Measurements from ENCODE around the gene MYDGF. TPM values are rescaled to one million over a fixed set of nuclear protein-coding genes. Genes with fewer than 3 reads are reported as not detected.
A peak's percentile ranks its signal among the peaks of the same experiment; 100 is the strongest.

The MYDGF gene
- total and polyA plus RNA-seq, 4 donors: 47.7 to 80.0 (median 70.6) TPM

DNA sequence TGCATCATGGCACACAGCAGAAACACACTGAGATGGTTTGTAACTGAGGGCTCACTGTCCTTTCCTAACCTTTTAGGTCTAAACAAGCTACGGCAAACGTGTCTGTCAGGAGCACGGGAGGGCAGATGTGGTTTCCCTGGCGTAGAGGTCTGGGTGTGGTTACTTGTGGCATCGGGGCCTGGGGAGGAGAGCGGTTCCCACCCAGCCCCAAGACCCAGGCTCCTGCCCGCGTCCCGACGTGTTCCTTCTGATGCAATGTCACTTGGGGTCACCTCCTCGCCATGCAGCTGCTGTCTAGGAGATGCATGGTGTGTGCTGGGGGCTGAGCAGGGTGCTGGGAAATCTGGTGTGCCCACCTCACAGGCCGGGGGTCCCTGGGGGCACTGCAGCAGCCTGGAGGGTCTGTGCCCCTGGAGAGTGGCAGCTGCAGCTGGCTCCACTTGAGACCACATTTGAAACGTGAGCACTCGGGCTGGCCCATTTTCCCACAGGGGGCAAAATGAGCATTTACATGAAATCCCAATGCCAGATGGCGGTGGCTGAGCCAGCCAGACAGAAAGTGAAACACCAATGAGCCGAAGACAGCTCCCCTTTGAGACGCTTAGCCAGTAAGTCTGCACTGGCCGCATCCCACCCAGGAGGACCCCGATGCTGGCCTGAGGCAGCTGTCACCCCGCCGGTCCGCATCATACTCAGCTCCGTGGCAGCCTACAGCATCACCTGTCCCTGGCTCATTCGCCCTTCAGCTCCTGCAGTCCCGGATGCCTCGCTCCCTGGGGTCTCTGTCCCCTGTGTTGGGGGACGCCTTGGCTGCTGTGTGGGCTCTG, 22.3 kb upstream of the MYDGF start:
- Histone ChIP-seq H3K36me3 (ENCODE audit: control insufficient read depth, insufficient read depth, low read length) (peaks cover 99% of the 10 kb centered on the region), H3K4me1 (ENCODE audit: control insufficient read depth, insufficient read depth, low read length) (peaks cover 26% of the 10 kb centered on the region), H3K4me3 (ENCODE audit: low read depth, low read length) (no peak overlapping the region), H3K9me3 (ENCODE audit: control insufficient read depth, insufficient read depth, low read length) (no peaks in the 10 kb centered on the region), H3K27me3 (ENCODE audit: control insufficient read depth, insufficient read depth, low read length) (no peaks in the 10 kb centered on the region), H3K27ac (ENCODE audit: low read depth, low read length) (no peak overlapping the region)
- WGBS (ENCODE audit: insufficient coverage): 89% methylated on average over 22 of the region's 27 CpGs
- DNase-seq (ENCODE audit: low read depth in 4 of 6, low spot score in 6 of 6): peak in 1 of 6 donors; percentile 27

DNA sequence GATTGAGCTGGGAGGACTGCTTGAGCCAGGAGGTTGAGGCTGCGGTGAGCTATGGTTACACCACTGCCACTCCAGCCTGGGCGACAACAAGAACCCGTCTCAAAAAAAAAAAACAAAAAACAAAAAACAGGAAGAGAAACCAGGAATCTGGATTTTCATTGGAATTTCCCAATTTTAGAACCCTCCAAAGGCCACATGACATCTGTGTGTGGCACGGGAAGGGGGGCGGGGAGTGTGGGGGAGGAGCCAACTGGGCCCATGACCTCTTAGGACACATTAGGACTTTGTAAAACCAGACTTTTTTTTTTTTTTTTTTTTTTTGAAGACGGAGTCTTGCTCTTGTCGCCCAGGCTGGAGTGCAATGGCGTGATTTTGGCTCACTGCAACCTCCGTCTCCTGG, 21.2 kb upstream of the MYDGF start:
- no peaks in the 10 kb centered on the region for H3K27me3 ChIP-seq (ENCODE audit: control insufficient read depth, insufficient read depth, low read length)
- H3K27ac ChIP-seq (ENCODE audit: low read depth, low read length): no peak overlapping the region
- H3K9me3 ChIP-seq (ENCODE audit: control insufficient read depth, insufficient read depth, low read length): no peaks in the 10 kb centered on the region
- peaks cover 25% of the 10 kb centered on the region for H3K4me1 ChIP-seq (ENCODE audit: control insufficient read depth, insufficient read depth, low read length)
- peaks cover 100% of the 10 kb centered on the region for H3K36me3 ChIP-seq (ENCODE audit: control insufficient read depth, insufficient read depth, low read length)
- 100% methylated on average over 1 of the region's 9 CpGs for WGBS (ENCODE audit: insufficient coverage)
- no peak overlapping the region for H3K4me3 ChIP-seq (ENCODE audit: low read depth, low read length)
- DNase-seq (ENCODE audit: low read depth in 4 of 6, low spot score in 6 of 6): no peak

DNA sequence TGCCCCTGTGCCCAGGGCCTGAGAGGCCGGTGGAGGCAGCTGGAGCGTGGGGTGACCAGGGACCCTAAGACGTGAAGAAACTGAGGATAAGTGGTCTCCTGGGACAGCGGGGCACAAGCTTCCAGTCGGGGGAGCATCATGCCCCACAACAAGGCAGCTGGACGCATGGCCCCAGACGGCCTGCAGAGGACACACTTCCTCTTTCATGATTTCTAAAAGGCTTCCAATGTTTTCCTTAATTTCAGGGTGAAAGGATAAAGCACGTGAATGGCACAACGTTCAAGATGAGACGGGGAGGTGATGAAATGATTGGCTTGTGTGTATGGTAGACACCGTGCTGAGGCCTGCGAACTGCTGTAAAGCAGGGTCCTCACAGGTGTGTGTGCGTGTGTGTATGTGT, 20.2 kb upstream of the MYDGF start:
- Histone ChIP-seq H3K4me3 (ENCODE audit: low read depth, low read length) (no peak overlapping the region), H3K27ac (ENCODE audit: low read depth, low read length) (no peak overlapping the region), H3K4me1 (ENCODE audit: control insufficient read depth, insufficient read depth, low read length) (peaks cover 20% of the 10 kb centered on the region), H3K36me3 (ENCODE audit: control insufficient read depth, insufficient read depth, low read length) (peaks cover 99% of the 10 kb centered on the region), H3K27me3 (ENCODE audit: control insufficient read depth, insufficient read depth, low read length) (no peaks in the 10 kb centered on the region), H3K9me3 (ENCODE audit: control insufficient read depth, insufficient read depth, low read length) (no peaks in the 10 kb centered on the region)
- DNase-seq (ENCODE audit: low read depth in 4 of 6, low spot score in 6 of 6): no peak
- WGBS (ENCODE audit: insufficient coverage): 91% methylated on average over 12 of the region's 13 CpGs

DNA sequence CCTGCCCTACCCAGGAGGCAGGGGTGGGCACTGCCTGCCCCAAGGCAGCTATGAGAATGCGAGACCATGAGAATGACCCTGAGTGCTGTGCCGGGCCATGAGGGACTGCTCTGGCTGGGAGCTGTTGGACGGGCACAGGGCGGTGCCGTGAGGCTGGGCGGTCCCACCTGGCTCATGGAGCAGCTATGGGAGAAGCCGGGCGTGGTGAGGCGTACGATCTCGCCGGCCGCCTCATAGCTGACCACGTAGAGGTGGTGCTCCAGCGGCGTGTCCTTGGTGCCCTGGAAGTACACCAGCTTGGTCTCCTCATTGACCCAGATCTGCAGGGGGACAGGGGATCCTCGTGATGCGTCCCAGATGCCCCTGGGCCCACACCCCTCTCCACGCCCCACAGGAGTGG, 19.3 kb upstream of the MYDGF start:
- H3K27me3 ChIP-seq (ENCODE audit: control insufficient read depth, insufficient read depth, low read length): no peaks in the 10 kb centered on the region
- H3K27ac ChIP-seq (ENCODE audit: low read depth, low read length): no peak overlapping the region
- peaks cover 99% of the 10 kb centered on the region for H3K36me3 ChIP-seq (ENCODE audit: control insufficient read depth, insufficient read depth, low read length)
- no peak overlapping the region for H3K4me3 ChIP-seq (ENCODE audit: low read depth, low read length)
- no peak for DNase-seq (ENCODE audit: low read depth in 4 of 6, low spot score in 6 of 6)
- peaks cover 13% of the 10 kb centered on the region for H3K4me1 ChIP-seq (ENCODE audit: control insufficient read depth, insufficient read depth, low read length)
- H3K9me3 ChIP-seq (ENCODE audit: control insufficient read depth, insufficient read depth, low read length): no peaks in the 10 kb centered on the region
- WGBS (ENCODE audit: insufficient coverage): 97% methylated on average over 19 of the region's 19 CpGs

DNA sequence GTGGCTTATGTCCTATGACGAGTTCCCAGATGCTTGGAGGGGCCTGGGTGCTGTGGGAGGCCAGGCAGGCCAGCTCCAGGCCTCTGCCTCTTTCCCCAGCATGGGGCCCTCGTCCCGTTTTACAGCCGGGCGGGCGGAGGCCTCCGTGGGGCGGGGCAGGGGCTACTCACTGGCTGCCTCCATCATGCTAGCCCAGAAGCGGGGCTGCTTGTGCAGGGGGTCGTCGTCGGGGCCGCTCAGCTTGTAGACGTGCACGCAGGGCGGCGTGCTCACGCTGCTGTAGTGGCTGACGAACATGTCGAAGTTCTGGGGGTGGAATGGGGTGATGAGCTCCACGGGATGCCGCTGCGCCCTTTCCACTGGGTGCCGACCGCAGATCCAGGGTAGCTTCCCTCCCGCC, 18.4 kb upstream of the MYDGF start:
- no peak for DNase-seq (ENCODE audit: low read depth in 4 of 6, low spot score in 6 of 6)
- Histone ChIP-seq H3K27me3 (ENCODE audit: control insufficient read depth, insufficient read depth, low read length) (no peaks in the 10 kb centered on the region), H3K27ac (ENCODE audit: low read depth, low read length) (no peak overlapping the region), H3K4me1 (ENCODE audit: control insufficient read depth, insufficient read depth, low read length) (peaks cover 10% of the 10 kb centered on the region), H3K4me3 (ENCODE audit: low read depth, low read length) (no peak overlapping the region), H3K36me3 (ENCODE audit: control insufficient read depth, insufficient read depth, low read length) (peaks cover 99% of the 10 kb centered on the region), H3K9me3 (ENCODE audit: control insufficient read depth, insufficient read depth, low read length) (no peaks in the 10 kb centered on the region)
- WGBS (ENCODE audit: insufficient coverage): 91% methylated on average over 20 of the region's 26 CpGs

DNA sequence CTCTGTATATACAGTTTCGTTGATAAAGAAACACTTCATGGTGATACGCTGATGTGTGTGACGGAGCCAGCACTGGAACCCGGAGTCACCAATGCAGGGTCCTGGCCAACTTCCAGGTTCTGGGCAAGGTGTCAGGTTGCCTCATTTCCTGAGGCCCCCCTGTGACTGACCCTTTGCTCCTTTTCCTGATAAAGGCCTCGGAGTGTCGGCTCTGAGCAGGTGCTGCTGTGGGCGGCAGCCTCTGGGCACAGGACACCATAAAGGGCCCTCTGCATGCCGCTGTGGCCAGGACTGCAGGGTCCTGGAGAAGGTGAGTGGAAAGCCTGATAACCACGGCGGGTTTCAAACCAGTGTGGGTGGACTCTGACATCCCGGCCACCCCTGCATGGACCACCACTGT, 17.3 kb upstream of the MYDGF start:
- Histone ChIP-seq H3K4me3 (ENCODE audit: low read depth, low read length) (no peak overlapping the region), H3K27ac (ENCODE audit: low read depth, low read length) (no peak overlapping the region), H3K27me3 (ENCODE audit: control insufficient read depth, insufficient read depth, low read length) (no peaks in the 10 kb centered on the region), H3K36me3 (ENCODE audit: control insufficient read depth, insufficient read depth, low read length) (peaks cover 99% of the 10 kb centered on the region), H3K9me3 (ENCODE audit: control insufficient read depth, insufficient read depth, low read length) (no peaks in the 10 kb centered on the region), H3K4me1 (ENCODE audit: control insufficient read depth, insufficient read depth, low read length) (peaks cover 10% of the 10 kb centered on the region)
- 92% methylated on average over 11 of the region's 11 CpGs for WGBS (ENCODE audit: insufficient coverage)
- no peak for DNase-seq (ENCODE audit: low read depth in 4 of 6, low spot score in 6 of 6)

GRCh38 chr19:4686700-4687099, 16.6 kb upstream of the MYDGF start:
- H3K4me1 ChIP-seq (ENCODE audit: control insufficient read depth, insufficient read depth, low read length): peaks cover 10% of the 10 kb centered on the region
- no peaks in the 10 kb centered on the region for H3K27me3 ChIP-seq (ENCODE audit: control insufficient read depth, insufficient read depth, low read length)
- no peak overlapping the region for H3K27ac ChIP-seq (ENCODE audit: low read depth, low read length)
- DNase-seq (ENCODE audit: low read depth in 4 of 6, low spot score in 6 of 6): no peak
- no peaks in the 10 kb centered on the region for H3K9me3 ChIP-seq (ENCODE audit: control insufficient read depth, insufficient read depth, low read length)
- 96% methylated on average over 10 of the region's 10 CpGs for WGBS (ENCODE audit: insufficient coverage)
- H3K4me3 ChIP-seq (ENCODE audit: low read depth, low read length): no peak overlapping the region
- peaks cover 98% of the 10 kb centered on the region for H3K36me3 ChIP-seq (ENCODE audit: control insufficient read depth, insufficient read depth, low read length)

DNA sequence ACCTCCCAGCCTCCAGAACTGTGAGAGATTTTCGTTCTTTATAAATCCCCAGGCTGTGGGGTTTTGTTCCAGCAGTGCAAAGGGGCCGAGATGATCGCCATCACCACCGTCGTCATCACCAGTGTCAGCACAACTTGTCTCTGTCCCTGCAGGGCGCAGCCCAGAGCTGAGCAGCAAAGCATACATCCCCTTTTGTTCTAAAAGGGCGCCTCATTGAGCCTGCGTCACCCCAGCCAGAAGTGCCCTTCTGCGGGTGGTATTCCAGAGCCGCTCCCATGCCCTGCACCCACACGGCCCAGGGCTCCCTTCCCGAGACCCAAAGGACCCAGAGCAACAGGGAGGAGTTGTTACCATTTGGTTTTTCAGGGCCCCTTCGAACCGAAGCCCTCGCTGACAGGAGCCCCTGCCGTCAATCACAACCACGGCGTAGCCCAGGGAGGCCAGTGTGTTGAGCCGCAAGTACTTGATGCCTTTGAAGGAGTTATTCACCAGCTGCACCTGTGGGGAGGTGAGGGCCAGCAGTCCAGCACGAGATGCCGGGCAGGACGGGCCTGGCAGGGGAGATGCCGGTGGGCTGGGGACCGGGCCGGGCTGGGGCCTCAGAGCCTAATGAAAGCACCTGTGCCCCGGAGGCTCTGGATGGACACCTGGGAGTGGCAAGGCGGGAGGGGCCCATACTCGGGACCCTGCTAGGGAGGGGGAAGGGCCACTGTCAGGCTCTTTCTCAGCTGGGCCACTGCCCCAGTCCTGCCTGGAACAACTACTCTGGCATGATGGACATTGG, 14.4 kb upstream of the MYDGF start:
- Histone ChIP-seq H3K9me3 (ENCODE audit: control insufficient read depth, insufficient read depth, low read length) (no peaks in the 10 kb centered on the region), H3K4me3 (ENCODE audit: low read depth, low read length) (no peak overlapping the region), H3K36me3 (ENCODE audit: control insufficient read depth, insufficient read depth, low read length) (peaks cover 96% of the 10 kb centered on the region), H3K4me1 (ENCODE audit: control insufficient read depth, insufficient read depth, low read length) (no peaks in the 10 kb centered on the region), H3K27me3 (ENCODE audit: control insufficient read depth, insufficient read depth, low read length) (no peaks in the 10 kb centered on the region), H3K27ac (ENCODE audit: low read depth, low read length) (peak overlapping the region; percentile 8)
- 90% methylated on average over 28 of the region's 28 CpGs for WGBS (ENCODE audit: insufficient coverage)
- DNase-seq (ENCODE audit: low read depth in 4 of 6, low spot score in 6 of 6): no peak

DNA sequence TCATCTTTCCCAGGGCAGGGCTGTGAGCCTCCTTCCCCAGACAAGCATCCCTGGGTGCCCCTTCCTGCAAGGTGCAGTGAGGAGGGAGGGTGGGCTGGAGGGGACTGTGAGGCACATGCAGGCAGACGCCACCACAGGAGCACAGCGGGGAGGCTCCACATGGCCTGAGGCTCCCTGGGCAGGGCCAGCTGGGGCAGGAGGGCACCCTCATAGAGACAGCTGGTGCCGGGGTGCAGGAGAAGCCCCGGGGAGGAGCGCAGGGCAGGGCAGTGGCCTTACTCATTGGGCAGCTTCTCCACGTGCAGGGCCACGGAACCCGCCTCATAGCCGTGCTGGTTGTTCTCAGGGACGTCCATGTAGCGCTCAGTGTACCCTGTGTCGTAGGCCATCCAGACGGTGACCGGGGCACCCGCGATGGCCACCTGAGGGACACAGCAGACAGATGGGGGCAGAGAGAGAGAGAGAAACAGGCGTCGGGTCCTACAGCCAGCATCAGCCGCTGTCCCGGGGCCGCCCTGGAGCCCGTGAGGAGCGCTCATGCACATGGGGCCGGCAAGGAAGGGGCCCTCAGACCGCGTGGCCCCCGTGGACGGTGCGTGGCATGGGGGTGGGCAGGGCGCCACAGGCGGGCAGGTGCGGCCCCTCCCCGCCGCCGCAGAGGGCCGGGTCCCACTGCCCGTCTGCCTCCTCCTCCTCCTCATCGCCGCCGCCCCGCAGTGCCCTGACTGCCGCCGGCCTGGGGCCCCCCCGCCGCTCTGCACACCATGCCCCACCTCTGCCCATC, 12.5 kb upstream of the MYDGF start:
- Histone ChIP-seq H3K27me3 (ENCODE audit: control insufficient read depth, insufficient read depth, low read length) (no peaks in the 10 kb centered on the region), H3K36me3 (ENCODE audit: control insufficient read depth, insufficient read depth, low read length) (peaks cover 94% of the 10 kb centered on the region), H3K27ac (ENCODE audit: low read depth, low read length) (no peak overlapping the region), H3K9me3 (ENCODE audit: control insufficient read depth, insufficient read depth, low read length) (no peaks in the 10 kb centered on the region), H3K4me1 (ENCODE audit: control insufficient read depth, insufficient read depth, low read length) (no peaks in the 10 kb centered on the region), H3K4me3 (ENCODE audit: low read depth, low read length) (no peak overlapping the region)
- WGBS (ENCODE audit: insufficient coverage): 96% methylated on average over 35 of the region's 45 CpGs
- DNase-seq (ENCODE audit: low read depth in 4 of 6, low spot score in 6 of 6): no peak

All from spinal cord (tissue), 10 donors.